ENCODE results near the gene TBX18.

TBX18 gene

DNA sequence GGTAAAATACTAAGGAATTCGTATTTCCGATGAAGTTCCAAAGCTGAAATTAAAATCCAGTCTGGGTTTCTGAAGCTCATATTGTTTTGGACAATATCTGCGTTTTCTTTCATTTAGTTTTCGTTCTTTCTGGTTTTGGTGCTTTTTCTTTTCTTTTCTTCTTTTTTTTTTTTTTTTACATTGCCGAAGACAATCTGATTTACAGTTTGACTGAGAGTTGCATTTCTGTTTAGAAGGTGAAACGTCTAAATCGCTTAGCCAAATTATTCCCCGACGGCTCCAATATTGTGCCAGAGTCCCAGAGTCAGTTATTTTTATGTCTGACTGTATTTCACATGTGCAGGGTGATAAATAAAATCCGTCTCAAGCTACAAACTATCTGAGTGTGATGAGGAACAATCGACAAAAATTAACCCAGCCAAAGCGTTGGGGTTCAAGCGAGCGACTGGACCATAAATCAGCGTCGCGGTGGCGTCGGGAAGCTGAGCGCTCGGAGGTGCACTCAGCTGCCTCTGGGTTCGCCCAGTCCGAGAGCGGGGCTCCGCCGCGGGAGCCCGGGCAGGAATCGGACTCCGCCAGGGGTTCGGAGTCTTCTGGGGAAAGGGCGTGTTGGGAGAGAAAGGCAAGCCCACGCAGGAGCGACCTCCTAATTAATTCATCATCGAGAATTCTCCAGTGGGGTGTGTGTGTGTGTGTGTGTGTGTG lies 8.2 kb upstream of the TBX18 start:
- DNase-seq, result no peak

DNA sequence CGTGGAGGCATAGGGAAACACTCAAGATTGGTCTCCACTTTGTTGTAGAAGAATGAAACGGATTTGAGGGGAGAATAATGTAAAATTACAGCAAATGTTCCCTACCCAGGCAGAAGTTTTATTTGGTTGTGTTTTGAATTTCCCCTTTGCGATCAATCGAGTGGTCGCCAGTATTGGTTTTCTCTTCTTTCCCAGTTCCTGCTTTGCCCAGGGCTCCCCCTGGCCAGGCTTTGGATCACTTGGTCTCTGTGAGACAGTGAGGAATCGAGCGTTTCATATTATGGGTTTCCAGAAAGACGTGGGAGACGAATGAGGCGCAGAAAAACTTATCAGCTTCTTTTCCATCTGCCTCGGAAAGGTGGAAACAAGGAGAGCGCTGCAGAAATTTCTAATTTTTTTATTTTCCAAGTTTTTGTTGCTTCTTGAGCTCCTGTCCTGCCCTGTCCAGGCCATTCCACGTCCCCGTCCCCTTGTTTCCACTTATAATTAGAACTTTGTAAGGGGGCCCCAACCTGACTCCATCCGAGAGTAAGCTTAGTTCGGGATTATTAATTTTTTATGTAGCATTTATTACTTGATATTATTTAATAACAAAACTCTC lies 7.5 kb upstream of the TBX18 start:
- DNase-seq, result no peak

DNA sequence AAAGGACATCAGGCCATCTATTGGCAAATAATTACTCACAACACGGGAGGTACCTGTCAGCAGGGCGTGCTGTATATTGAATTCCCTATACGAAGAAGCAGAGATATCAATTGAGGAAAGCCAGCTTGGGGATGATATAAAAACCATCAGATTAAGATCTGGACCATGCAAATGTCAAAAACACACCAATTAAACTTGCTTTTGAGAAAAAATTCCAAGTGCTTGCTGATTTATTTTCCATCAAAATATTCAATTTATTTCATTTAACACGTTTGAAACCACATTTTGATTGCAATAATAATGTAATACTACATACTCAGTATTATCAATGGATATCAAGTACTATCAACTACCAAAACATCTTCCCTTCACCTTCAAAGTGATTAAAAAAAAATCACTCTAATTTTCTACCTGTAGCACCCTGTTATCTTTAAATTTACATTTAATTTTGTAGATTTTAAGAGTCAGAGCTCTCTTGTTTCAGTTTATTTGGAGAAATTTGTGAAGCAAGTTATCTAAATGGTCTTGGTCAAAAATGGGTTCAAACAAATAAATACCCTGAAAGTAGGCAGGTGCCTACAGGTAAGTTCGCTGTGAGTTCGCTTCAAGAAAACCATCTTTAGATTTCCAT lies 6.8 kb upstream of the TBX18 start:
- no peak for DNase-seq

DNA sequence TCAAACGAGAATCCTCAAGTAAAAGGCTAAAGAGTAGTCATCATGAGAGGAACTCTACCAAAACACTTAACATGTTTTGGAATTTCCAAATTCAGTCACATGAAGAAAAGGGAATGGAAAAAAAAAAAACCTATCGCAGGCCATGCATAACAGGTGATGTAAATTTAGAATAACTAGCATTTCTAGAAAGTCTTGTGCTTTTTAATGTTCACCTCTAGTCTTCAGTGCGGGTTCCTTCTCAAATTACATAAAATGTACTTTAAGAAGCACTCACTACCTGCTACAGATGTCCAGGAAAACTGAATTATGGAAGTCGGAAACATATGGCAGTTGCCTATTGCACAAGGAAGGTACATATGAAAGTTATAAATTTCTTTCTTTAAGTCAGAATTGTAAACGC lies 6.1 kb upstream of the TBX18 start:
- DNase-seq, result no peak

DNA sequence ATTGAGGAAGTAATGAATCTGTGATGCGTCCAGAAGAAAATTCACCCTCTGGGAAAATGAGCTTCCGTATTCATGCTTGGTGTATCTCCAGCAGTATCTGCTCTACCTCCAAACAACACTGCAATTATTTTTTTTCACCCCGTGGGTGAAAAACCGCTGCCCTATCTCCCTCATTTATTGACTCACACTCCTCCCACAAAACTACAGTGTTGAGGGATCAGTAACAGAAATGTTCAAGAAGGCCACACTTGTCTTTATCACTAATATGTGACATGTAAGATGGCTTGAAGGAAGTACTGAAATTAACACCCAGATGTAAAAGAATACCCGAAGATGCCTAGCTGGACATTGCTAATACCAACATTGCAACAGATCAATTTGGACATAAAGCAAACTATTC lies 4.9 kb upstream of the TBX18 start:
- no peak for DNase-seq

DNA sequence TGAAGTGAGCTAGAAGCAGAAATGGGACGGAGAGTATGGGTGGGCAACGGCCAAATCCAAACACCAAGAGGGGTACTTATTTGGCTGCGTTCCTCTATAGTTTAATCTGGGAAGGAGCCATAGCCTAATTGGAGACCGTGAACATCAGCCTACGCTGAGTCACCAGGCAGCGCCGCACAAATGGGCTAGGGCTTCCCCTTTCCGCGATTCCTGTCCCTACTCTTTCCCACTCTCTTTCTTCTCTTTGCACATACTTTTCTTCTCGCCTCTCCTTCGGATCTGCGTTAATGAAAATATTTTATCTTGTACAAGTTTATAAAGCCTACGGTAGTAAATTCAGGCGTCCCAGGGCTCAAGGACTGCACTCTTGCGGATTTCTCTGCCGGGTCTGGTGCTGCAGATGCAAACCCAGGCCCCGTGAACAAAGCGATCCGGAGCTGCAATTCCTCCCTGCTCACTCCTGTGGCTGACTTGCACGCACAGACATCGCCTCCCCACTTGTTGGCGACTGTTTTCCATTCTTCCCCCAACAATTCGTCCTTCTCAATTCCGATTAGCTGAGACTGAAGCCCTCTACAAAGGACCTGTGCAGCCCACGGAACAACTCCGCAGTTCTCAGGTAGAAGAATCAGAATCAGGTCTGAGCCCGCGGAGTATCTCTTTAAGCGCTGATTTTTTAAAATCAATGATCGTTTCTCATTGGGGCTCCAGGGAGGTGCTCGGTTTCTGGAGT lies 4.2 kb upstream of the TBX18 start:
- no peak for DNase-seq

DNA sequence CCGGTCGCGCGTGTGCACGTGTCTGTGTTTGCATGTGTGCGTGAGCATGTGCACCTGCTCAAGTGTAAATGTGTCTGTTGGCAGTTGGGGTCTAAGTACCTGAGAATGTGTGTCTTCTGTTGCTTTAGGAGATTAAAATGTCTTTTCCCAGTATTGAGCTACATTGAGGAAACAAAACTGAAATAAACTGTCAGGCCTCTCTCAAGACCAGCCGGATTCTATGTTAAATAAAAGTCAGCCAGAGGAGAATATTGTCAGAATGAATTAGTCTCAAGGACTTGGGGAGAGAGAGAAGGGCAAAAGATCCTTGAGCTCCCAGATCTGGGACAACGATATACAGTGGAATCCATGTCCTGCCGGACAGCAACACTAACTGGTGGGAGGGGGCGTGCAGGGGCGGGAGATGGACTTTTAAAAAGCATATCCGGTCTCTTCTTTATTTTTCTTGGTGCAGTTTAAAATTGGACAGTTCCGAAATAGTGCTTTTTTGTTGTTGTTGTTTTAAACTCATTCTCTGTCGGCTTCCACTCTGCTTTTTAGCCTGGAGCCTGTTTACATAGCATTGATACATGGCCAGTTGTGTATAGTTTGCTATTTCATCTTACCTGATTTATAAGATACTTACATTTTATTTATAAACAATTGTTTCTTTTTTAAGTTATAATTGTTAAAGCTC lies 3.3 kb upstream of the TBX18 start:
- no peak for DNase-seq

DNA sequence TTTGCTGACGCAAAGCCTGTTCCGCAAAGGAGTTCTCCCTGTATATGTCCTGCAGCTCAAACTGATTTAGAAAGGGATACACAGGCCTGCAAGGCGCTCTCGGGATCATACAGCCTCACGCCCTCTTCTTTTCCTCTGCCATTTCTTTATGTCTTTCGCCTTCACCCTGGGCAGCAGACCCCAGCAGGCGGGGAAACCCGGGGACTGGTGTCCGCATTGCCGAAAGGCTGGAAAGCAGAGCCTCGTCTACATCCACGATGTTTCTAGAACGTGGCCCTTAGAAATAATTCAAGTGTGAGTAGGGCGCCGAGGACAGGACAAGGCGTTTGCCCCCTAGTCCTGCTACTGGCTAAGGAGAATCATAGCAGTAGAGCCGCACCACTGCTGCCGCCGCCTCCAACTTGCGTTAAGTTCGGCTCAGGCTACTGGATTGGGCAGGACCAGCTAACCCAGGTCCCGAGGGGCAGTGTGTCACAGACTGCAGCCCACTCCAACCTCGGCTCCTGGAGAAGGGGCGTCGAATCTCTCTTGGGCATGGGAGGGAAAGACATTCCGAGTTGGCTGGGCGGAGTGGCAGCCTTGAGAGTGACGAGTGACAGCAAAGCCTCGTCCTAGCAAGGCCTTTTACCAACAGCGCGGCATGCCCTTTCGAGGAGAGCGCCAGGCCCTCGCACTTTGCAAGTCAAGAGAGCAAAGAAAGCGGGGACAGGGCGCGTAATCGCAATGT lies 2.6 kb upstream of the TBX18 start:
- DNase-seq, result no peak

DNA sequence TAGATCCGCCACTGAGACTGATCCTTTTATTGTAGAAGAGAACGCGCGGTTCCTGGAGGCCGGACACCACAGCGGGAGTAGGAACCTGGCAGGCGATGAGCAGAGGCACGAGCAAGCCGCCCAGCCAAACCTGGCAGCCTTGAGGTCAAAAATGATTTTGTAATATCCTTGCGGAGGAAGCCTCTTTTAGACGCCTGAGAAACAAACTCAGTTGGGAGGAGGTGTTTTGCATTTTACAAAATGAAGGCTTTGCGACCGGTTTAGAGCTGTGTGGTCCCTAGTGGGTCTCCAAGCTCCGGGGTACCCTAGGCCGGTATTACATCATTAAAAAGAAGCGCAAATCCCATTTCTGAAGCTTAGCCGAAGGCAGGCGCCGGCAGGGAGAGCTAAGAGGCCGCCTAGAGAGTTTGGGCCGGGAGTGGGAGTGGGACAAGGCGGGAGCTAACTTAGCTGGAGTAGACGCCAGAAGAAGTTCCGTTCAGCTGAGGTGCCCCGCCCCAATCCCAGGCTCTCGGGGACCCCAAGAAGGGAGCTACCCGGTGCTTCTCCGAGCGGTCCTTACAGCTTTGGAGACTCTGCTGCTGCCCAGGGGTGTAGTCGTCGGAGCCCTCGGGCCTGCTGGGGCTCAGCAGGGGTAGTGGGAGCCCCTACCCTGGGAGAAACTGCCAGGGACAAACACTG lies 1.9 kb upstream of the TBX18 start:
- no peak for DNase-seq

DNA sequence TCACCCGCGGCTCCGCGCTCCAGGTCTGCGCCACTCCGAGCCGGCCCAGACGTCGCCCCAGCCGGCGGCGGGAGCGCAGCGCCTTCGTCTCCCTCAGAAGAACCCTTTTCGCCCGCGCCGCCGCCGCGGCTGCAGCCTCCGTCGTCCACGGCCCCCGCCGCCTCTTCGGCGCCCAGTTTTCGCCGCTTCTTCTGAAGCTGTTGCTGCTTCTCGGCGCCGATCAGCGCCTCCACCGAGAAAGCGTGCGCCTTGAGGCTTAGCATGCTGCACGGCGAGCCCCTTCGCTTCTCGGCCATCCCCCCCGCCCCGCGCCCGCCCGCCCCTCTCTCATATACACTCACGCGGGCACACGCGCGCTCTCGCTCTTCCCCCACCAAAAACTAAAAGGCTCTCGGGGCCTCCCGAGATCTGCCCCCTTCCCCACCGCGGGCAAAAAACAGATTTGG lies 489 bp downstream of the TBX18 start:
- DNase-seq, result no peak

DNA sequence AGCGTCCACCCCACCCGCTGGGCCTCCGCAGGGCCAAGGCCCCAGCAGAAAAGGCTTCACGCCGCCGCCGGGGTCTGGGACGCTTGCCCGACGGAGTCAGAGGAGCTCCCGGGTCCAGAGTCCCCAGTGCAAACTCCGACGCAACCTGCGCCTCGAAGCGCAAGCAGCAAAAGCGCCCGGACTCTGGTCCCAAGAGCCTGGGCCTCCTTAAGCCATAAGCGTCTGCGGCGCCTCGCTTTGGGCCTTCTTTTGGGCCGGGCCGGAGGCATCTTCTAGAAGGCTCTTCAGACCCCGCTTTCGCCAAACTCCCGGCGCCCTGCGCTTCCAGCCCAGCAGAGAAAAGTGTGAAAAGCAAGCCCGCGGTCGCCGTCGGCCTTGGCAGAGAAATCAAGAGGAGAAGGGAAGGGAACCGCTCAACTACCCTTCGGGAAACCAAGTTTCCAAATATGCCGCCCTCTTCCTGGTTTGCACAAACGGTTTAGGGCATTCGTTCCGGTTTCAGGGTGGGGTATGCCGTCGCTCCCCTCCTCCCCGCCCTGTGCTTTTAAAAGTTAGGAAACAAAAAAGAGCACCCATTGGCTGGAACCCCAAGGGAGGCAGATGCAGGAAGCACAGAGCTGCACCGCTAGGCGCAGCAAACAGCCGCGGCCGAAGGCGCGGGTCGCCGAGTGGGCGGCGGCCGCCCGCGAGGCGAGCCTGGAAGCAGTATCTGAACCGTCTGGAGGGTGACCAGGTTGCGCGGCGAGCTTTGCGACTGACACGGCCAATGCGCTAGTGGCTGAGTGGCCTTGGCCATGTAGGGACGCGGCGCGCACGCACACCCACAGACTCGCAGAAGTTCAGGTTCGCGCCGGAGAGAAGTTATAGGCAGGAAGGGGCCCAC lies 1.2 kb downstream of the TBX18 start:
- no peak for DNase-seq

DNA sequence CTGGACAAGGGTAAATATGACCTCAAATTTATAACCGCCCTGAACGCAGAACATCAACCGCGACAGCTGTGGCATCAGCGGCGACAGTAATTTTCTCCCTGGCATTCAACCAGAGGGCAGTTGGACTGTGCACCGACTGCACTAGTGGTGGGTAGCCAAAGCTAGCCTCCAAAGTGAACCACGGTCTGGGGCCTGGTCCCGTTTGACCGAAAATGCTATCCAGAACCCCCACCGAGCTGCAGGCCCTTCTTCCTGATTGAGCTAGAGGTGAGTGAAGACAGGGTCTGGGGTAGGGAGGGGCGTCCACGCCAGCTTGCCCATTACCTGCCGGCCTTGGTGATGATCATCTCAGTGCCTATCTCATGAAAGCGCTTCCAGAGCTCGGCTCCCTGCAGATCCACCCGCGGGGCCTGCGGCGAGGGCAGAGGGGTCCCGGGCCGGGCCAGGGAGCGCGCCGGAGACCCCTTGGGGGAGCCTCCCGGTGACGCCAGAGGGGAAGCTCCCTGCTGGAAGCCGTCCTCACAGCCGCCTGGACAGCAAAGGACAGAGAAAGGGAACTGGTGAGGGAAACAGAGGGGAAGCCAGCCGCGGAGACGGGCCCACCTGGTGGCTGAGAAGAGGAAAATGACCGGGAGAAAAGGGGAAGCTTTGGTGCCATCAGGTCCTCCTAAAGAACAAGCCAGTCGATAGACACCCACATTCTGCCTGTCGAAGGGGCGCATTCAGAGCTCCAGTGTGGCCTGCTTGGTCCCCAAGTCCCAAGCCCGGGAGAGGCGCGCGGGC lies 2.0 kb downstream of the TBX18 start:
- no peak for DNase-seq

DNA sequence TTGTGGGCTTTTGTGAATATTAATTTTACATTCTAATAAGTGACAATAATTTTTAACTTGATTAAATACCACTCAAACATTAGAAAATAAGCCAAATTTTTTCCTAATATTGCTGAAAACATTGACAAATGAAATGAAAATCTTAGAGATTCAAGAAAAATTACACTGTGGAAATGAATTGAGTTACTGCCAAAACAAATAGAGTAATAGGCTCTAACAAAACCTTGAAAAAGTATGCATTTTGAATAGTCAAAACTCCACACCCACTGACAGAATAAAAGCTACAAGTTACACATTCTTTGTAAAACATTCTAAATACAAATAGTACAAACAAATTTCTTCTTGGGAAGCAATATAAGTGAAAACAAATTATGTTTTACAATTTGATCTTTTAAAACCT lies 5.9 kb downstream of the TBX18 start:
- DNase-seq, result no peak

DNA sequence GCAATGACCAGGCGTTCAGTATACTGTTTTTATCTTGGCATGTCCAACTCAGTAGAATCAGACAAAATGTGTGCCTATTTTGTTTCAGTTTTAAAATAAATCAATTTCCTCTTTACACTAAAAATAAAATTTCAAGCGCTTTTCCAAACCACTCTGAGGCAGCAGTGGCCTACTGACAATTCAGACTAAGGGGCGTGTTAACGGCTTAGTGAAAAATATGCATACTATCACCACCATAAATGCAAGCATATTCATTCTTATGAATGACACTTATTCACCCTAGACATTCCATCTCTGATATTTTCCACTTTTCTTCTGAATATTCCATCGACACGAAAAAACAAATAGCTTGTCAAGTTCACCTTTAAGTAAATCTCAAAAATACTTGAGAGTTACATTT lies 7.5 kb downstream of the TBX18 start:
- DNase-seq, result no peak

DNA sequence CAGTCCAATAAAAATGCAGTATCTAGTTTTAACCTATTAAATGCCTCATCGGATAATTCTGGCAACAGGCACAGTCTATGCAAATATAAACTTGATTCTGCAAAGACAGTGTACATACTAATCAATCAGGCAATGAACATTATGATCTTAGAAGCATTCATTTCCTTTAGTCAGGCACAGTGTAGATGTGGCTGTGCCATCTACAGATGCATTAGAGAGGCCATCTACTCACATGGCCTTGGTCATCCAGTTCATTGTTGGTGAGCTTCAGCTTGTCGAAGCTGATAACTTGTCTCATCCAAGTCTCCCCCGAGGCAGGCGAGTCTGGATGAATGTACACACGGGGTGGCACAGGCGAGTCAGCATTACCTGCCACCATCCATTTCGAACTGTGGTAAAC lies 7.9 kb downstream of the TBX18 start:
- no peak for DNase-seq

DNA sequence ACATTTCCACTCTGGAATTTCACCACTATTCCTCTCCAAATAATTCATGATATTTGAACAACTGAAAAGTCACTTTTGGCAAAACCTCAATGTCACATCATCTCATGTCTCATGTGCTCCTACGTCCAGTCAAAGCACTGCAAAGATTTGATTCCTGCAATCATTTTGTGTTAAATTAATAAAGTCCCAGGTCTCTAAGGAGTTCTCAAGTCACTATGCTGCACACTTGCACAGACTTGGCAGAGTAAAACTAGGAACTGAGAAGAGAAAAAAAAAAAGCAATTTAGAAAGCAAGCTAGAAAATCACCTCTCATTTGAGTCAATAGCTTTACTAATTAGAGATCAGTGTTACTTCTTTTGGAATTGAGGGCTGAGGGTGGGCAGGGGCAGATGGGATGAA lies 11.2 kb downstream of the TBX18 start:
- no peak for DNase-seq

DNA sequence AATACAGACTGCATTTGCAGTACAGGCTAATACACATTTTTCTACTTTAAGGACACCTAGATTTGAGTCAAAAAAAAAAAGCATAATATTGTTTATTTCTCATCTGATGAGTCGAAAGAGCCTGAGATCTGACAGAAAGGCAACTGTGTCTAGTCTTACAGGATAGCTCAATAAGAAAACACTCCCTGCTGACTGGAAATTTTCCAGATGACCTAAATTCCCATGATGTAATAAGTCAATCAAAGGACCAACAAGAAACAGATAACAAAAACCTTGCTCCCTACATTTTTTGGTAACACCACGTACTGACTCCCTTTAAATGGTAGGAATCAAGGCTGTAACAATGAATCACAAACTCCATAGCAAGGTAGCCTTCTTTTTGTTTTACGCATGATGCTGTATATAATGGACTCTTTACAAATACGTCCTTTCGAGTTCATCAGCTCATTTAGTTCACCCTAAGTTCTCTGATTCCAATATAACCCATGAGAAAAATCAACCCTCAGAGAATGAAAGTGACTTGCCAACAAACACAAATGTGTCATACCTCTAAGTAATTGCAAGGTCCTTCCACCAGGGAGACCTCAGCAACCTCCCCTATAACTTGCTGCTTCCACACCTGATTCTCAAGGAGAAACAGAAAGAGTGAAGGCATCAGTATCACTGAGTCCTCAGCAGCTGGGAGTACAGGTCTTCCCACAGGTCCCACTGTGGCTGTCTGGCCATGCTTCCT lies 12.1 kb downstream of the TBX18 start:
- no peak for DNase-seq

DNA sequence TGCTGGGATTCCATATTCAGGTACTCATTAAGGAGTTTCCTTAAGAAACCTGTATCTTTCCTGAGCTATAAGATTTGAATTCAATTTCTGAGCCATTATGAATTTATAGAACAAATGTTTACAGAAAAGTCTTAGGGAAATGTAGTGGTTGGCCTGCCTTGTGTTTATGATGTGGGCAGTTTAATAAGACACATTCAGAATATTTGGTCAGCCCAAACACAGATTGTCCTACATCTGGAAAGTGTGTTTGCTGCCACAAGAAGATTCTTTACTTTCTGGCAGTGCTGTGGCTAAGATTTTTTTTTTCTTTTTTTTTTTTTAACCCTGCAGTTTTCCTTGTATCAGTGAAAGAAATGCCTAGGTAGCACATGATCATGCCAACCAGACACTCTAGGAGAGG lies 15.2 kb downstream of the TBX18 start:
- no peak for DNase-seq

DNA sequence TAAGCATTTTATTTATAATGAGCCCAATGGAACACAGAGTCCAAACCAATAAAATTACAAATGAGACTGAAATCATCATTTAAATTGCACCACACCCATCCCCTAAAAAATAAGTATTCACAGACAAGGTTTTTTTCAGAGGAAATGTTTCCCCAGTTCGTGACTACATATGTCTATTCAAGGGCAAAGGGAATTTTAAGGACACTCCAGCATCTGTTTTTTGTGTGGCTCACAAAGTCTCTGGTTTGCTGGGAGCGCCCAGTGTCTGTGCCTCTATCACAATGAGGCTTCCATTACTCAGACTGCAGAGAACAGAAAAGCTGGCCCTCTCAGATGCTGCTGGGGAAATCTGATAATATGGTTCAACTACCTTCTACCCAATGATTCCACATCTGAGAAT lies 16.0 kb downstream of the TBX18 start:
- no peak for DNase-seq

Measured in NCI-H748 treated with DMSO at 0.1 percent for 48 hours (cell line).